ENCODE data around the gene NAV1. TPM values are rescaled to one million over a fixed set of nuclear protein-coding genes. Genes with fewer than 3 reads are reported as not detected.
"Not testable (repeated sequence)": the region's sequence is repeated elsewhere in the genome, so short reads cannot be mapped to it uniquely, and the experiment has no call there.

NAV1 gene
- total RNA-seq (ENCODE audit: insufficient read depth, low replicate concordance) = 36.1 TPM

DNA sequence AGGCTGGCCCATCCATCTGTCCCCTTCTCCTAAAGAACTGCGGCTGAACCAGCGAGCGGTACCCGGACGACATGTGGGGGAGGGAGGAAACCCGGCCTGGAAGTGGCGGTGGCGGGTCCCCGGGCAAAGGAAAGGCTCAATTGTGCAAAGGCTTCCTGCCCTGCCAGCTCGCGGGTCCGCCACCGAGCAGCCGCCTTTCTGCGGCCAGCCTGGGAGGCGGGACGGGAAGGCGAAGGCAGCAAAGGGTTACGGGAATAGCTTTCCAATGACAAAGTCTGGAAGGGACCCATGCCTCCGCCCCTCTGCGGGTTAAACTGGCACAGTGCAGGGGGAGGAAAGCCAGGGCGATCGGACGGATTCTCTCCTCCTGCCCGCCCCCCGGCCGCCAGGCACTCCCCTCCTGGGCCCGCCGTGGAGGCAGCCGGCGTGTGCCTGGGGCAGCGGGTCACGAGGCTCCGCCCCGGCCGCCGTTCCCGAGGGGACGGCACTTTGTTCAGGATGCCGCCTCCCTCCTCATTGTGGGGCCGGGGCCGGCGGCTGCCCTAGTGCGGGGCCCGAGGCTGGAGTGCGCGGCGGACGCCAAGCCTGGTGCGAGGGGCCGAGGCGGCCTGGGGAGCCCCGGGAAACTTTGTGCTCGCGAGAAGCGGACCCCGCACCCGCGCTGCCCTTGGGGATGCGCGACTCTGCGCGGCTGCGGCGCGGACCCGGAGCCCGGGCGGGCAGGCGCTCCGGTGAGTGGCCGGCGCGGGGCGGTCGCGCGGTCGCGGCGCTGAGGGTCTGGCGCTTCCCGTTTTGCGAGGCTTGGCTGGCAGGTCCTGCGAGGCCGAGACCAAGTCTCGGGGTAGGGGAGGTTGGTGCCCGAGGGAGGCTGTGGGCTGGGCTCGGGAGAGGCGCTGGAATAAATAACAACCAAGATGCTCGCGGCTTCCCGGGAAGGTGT, at the start of gene NAV1:
Gene NAV1, plus strand, starts transcription at position 516 of the 940 bp plus-strand sequence. CDS start 83,758 bp downstream, outside the sequence.
- DNase-seq (ENCODE audit: low spot score) = peak; percentile 87

DNA sequence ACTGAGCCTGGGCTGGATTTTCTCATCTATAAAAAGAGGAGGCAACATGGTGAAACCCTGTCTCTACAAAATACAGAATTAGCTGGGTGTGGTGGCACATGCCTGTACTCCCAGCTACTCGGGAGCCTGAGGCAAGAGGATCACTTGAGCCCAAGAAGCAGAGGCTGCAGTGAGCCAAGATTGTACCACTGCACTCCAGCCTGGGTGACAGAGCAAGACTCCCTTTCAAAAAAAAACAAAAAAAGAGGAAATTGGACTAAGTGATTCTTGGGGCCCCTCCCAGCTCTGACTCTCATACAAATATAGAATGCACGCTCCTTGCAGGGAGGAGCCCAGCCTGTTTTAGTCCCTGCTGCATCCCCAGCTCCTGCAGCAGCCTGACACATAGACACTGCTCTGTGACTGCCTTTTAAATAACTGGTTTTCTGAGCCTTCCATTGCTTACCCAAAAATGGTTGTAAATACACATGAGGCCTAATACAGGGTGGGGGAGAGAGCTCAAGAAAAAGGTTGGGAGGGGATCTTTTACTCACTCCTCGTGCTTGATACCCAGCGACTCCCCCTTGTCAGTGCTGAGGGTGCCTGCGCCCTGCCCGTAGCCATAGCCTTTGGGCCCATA, 49.2 kb upstream of the NAV1 start:
- DNase-seq (ENCODE audit: low spot score) = no peak

DNA sequence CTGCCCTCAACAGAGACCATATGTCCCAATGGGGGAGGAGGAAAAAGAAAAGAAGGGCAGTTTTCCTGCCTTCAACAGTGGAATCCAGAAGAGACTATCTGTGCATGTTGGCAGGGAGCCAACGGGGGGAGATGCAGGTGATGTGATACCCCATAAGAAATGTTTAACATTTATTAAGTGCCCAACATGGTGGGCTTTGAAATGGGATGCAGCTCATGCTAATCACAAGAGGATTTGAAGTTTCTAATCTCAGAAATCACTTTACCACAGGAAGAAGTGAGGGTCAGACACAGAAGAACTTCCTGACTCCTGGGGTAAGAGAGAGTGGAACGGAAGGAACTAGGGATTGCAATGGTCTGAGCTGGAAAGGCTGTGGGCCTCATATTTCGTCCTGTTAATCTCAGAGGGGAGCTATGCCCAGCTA, 48.2 kb upstream of the NAV1 start:
- no peak for DNase-seq (ENCODE audit: low spot score)

GRCh38 chr1:201491896-201492511, 46.9 kb upstream of the NAV1 start:
- no peak for DNase-seq (ENCODE audit: low spot score)

DNA sequence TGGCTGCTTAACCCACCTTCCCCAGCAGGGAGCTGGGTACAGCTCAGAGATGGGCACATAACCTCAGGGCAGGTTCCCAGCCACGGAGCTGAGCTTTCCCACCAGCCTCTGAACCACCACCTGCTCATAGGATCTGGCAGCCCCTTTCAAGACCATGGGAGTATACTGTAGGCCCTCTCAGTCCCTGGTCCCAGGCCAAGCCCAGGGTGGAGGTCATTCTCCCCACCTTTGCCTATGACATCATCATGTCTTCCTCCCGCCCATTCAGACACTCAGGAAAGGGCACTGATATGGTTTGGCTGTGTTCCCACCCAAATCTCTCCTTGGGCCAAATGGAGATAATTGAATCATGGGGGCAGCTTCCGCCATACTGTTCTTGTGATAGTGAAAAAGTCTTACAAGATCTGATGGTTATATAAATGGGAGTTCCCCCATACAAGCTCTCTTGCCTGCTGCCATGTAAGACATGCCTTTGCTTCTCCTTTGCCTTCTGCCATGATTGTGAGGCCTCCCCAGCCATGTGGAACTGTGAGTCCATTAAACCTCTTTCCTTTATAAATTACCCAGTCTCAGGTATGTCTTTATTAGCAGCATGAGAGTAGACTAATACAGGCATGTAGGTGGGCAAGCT, 45.8 kb upstream of the NAV1 start:
- DNase-seq (ENCODE audit: low spot score) = not testable (repeated sequence)

- DNase-seq (ENCODE audit: low spot score) = peak; percentile 92
These were observed 44.9 kb upstream of the NAV1 start for GRCh38 chr1:201493757-201494617.

DNA sequence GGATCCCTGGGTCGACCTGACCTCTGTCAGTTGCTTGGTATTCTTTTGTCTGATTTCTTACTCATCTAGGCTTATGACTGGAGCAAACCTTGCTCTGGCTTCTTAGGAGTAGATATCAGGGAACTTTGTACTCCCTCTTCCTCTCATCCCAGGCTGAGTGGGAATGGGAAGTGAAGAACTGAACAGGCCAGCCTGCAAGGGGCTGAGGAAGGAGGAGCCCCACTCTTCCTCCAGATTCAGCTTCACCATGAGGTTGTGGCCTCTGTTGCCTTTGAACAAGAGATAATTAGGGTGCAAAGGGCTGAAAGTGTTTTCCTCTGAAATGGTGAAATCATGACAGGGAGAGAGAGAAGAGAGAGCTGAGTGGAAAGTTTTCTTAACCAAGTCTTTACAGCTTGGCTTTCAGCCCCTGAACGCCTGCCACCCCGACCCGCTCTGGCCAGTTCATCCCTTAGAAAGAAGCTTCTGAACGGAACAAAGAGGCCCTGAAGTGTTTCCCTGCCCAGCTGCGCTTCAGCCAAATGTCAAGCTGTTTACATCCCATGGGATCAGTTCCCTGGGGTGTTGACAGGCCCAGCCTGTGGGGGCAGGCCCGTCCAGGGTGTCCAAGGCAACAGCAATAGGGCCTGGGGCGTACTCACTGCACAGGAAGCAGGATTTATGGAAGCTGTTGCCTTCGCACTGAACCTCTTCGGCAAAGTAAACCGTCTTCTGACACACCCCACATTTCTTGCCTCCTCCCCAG, 43.2 kb upstream of the NAV1 start:
- DNase-seq (ENCODE audit: low spot score) = peak; percentile 94

GRCh38 chr1:201496296-201496690, 42.6 kb upstream of the NAV1 start:
- DNase-seq (ENCODE audit: low spot score) = no peak

- DNase-seq (ENCODE audit: low spot score) = no peak
These were observed 40.9 kb upstream of the NAV1 start for GRCh38 chr1:201497935-201498509.

DNA sequence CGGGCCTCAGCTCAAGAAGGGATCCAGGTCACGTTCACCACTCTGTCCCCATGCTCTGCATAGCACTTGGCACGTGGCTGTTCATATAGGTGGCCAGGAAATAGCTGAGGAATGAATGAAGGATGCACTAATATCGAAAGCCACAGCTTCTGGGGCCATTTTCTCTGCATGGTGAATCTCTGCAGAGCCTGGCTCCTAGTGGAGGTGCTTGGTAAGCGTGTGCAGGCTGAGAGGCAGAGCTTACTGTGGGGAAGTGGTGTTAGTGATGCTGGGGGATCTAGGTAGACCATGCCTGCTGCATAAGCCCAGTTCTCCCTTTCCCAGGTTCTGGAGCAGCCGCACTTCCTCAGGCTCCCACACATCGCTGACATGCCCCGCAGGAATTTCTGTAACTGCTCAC, 40.3 kb upstream of the NAV1 start:
- no peak for DNase-seq (ENCODE audit: low spot score)

- DNase-seq (ENCODE audit: low spot score) = no peak
These were observed 39.7 kb upstream of the NAV1 start for GRCh38 chr1:201499191-201499590.

GRCh38 chr1:201499795-201500669, 38.9 kb upstream of the NAV1 start:
- DNase-seq (ENCODE audit: low spot score) = no peak

DNA sequence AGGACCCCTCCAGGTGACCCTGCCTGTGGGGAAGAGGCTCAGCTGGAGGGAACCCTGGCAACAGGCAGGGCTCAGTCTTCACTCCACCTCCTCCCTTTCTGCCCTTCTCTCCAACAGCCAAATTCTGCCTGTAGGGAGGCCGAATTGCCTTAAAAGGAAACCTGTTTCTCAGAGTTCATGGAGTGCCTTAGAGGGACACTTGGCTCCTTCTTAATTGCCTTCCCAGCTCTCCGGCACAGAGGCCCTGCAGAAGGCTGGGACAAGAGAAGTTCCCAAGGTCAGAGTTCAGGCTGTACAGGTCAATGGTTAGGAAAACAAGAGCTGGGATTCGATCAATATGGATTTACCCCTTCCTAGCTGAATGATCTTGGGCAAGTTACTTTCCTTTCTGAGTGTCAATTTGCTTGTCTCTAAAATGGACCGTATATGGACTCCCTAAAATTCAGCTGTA, 38.2 kb upstream of the NAV1 start:
- peak; percentile 79 for DNase-seq (ENCODE audit: low spot score)

GRCh38 chr1:201501144-201501543, 37.8 kb upstream of the NAV1 start:
- no peak for DNase-seq (ENCODE audit: low spot score)

DNA sequence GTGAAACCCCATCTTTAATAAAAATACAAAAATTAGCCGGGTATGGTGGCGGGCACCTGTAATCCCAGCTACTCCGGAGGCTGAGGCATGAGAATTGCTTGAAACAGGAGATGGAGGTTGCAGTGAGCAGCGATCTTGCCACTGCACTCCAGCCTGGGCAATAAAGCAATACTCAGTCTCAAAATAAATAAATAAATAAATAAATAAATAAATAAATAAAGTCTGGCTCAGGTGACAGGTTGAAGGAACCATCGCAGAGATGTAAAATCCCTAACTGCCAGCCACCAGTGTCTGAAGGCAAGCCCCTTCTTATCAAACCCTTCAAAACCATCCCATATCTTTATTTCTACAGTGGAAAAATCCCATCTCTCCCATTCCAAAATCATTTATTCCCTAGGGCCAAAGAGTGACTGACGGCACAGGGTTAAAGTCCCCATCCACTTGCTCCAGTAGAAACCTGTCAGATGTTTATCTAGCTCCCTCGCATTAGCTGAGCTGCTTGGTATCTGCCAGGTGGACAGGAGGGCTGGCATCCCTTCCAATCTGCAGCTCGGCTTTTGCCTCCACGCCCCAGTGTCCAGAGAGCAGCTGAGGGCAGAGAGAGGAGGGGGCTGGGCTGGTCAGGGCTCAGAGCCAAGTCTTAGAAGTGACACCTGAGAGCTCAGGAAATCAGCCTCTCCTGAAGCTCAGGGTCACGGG, 37.0 kb upstream of the NAV1 start:
- DNase-seq (ENCODE audit: low spot score) = no peak

GRCh38 chr1:201502511-201502857, 36.4 kb upstream of the NAV1 start:
- no peak for DNase-seq (ENCODE audit: low spot score)

GRCh38 chr1:201503397-201504176, 35.3 kb upstream of the NAV1 start:
- peak; percentile 96 for DNase-seq (ENCODE audit: low spot score)

Data from umbilical cord (tissue), 2 donors.